ENCODE results near the gene LRP11.
"Not testable (repeated sequence)": the region's sequence is repeated elsewhere in the genome, so short reads cannot be mapped to it uniquely, and the experiment has no call there.

The LRP11 gene

DNA sequence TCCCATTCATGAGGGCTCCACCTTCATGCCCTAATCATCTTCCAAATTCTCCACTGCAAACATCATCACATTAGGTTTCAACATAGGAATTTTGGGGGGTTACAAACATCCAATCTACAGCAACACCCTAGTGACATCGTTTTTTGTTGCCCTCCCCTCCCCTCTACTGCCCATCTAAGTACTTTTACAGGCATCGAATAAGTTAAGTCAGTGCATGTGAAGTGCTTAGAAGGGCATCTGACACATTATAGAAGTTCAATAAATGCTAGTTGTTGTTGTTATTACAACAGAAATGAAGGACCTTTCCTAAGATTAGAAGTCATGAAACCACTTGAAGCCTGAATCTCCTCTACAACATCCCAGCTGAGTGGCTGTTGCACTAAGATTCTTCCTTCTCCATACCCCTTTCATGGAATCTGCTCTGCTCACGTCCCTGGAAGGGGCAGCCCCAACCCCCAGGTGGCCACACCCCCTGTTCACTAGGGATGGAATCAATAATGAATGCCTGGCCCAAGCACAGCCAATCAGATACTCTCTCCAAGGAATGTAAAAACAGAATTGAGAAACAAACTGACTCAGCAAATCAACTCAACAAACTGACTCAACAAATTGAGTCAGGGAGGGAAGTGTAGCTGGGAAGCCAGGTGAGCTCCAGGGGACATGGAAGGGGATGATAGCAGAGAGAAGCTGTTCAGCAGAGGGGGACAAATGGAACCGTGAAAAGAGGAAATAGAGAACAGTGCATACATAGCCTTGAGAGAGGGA is 3.9 kb upstream of the LRP11 start:
- no peak for DNase-seq

DNA sequence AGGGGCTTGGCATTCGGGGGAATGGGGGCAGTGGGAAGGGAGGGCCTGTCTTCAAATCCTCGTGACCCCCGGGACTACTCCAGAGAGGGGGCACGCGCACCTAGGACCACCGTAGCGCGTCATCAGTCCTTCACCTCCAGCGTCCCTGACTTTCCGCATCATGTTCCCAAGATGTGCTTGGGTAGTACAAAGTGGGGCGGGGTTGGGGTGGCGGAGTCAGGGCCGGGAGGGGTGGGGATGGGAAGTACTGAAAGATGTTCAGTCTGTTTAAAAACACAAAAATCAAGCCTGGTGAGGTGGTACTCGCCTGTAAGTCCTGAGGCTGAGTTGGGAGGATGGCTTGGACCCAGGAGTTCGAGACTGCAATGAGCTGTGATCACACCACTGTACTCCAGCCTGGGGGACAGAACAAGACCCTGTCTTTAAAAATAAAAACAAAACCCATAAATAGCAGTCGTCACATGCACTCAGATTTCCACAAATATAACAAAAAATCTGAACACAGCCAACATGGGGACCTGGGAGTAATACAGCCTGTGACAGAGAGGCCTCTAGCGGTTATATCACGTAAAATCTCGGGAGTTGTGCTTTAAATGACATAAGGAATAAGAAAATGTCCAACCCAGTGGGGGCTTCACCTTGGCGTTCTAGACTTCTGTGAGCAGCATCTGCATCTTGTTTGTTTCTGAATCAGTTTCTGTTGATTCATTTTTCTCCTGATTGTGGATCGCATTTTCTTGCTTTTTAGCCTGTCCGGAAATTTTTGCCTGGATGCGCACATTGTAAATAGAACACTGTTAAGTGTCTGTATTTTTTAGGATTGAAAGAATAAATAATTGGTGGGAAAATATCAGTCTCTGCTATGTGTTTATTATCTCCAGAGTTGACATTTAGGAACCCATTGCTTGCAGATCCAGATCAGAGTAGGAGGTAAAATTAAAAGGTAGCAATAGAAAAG is 698 bp upstream of the LRP11 start:
- DNase-seq = peak; percentile 64

DNA sequence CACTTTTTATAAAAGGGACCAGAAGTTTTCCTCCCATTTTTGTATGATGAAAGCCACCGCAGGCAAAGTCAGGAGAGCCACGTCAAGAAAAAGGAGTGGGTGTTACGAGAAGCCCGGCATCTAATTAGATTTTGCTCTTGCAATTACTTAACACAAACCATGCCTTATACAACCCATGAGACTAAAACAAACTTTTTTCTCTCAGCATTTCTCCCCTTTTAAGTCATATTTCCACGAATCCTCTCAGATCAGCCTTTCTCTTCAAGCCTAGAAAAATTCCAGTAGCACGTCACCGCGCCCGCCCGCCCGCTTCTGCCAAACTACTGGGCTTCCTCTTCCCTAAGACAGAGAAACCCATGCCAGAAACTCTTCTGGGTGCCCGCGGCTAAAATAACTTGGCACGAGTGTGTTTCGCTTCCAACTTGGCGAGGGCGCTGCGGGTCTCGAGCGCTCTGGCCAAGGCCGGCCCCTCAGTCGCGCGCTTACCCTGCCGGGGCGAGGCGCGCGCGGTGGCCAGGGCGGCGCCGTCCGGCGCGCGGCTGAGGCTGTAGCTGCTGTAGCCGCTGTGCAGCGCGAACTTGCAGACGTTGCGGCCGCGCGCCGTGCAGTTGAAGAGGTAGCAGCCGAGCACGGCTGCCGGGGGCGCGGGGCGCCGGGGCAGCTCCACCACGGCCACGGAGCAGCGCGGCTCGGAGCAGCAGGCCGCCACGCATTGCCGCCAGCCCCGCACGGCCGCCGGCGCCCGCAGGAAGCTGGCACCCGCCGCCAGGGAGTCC is 1.0 kb downstream of the LRP11 start:
- peak; percentile 84 for DNase-seq

DNA sequence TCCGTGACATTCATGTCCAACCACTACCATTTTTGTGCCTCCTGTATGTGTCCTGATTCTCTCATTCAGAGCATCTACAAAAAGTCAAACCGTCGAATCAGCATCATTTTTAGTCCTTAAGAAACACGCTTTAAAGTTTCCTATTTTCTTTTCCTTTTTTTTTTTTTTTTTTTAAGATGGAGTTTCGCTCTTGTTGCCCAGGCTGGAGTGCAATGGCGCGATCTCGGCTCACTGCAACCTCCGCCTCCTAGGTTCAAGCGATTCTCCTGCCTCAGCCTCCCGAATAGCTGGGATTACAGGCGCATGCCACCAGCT is 1.8 kb downstream of the LRP11 start:
- DNase-seq = not testable (repeated sequence)

DNA sequence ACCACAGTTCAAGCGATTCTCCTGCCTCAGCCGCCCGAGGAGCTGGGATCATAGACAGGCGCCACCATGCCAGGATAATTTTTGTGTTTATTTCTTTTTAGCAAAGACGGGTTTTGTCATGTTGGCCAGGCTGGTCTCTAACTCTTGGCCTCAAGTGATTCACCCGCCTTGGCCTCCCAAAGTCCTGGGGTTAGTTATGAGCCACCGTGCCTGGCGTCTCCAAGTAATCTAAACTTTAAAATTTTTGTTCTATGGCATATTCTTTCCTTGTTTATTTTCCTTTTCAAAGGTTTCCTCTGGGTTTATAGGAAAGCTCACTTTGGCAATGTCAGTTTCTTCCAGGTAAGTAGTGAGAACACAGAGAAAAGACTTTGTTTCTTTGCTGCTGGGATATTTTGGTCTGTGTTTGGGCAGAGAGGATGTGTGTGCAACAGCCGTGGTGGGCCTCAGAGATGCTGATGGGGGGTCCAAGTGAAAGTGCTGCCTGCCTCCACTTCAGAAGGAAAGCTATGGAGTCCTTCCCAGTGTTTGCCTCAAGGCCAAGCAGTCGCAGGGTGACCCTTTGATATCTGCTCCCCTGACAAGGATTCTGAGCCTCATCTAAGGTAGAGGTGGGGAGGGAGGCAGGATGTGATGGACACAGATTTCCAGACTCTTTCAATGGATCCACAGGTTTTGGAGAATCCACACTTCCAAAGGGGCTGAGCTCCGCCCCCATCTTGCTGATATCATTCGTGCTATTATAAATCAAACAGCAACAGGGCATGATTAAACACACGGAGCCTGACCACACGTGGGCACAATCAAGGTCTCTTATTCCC is 2.3 kb downstream of the LRP11 start:
- no peak for DNase-seq

DNA sequence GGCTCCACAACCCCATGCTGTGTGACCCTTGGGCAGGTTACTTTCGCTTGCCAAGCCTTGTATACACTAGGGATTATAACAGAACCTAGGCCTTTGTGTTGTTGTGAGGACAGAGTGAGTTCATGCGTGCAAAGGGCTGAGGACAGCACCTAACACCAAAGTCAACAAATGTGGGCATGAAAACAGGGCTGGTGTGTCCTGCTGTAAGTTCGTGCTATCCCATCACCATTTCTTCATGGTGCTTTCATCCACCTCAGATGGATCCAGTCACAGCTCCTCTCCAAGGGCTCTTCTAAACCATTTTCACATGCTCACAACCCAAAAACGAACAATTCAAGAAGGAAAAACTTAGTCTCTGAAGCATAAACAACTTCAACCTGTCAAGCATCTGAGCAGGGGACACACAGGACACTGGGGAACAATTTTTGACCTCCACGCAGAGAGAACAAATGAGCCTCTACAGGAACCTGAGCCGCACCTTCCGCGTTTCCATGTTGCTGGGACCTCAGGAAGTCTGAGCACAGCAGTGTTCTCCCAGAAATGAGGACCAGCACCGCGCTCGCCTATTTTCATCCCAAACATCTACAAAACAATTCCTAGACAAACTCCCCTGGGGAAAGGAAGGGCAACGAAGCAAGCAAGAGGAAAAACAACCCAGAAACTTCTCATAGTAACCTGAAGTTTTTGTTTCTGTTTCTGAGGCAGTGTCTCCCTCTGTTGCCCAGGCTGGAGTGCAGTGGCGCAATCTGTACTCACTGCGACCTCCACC is 3.1 kb downstream of the LRP11 start:
- no peak for DNase-seq

DNA sequence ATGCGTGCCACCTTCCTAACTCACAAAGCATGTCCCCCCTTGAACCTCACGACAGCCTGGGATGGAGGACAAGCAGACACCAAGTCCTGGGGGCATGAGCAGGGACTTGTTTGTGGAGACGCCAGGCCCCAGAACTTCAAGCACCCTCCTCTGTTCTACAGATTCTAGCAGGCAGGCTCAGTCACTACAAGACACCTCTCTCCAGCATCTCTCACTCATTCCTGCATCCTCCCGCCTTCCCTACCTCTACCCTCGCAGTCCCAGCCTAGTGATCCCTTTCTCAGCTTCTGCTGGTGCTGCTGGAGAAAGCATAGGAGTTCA is 3.7 kb downstream of the LRP11 start:
- no peak for DNase-seq

DNA sequence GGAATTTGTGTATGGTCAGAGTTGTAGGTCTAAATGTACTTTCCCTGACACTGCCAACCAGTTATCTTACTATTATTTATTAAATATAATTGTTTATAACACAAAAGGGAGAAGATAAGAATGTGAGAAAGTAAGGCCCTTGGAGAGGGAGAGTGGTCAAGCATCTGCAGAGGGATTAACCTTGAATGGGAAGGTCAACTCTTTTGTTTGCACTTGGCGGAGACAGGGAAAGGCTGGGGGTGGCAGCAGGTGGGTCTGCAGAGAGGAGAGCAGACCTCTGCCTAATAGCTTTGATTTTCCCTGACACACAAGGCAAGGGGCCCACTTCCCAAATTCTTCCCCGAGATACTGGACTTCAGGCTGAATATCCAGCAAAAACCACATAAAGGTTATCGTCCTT is 4.2 kb downstream of the LRP11 start:
- no peak for DNase-seq

DNA sequence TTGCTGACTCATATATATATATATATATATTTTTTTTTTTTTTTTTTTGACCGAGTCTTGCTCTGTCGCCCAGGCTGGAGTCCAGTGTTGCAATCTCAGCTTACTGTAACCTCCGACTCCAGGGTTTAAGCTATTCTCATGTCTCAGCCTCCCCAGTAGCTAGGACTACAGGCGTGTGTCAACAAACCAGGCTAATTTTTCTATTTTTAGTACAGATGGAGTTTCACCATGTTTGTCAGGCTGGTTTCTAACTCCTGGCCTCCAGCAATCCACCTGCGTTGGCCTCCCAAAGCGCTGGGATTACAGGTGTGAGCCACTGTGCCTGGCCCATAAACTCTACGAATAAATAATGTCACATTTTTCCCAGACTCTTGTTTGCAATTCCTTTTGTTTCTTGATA is 4.8 kb downstream of the LRP11 start:
- DNase-seq = no peak

DNA sequence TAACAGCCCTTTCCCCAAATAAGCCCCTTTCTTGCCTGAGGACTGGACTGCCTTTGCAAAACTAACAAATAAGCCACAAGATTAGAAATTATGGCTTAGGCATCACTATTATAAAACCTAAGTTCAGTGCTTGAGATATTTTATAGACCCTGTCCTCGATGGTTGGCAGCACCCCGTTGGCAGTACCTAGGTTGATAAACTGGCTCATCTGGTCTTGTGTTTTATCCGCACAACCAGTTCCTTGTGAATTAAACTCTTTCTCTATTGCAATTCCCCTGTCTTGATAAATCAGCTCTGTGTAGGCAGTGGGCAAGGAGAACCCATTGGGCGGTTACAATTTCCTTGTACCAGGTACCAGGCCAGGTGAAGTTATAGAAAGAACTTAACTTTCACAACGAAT is 6.6 kb downstream of the LRP11 start:
- DNase-seq = no peak

DNA sequence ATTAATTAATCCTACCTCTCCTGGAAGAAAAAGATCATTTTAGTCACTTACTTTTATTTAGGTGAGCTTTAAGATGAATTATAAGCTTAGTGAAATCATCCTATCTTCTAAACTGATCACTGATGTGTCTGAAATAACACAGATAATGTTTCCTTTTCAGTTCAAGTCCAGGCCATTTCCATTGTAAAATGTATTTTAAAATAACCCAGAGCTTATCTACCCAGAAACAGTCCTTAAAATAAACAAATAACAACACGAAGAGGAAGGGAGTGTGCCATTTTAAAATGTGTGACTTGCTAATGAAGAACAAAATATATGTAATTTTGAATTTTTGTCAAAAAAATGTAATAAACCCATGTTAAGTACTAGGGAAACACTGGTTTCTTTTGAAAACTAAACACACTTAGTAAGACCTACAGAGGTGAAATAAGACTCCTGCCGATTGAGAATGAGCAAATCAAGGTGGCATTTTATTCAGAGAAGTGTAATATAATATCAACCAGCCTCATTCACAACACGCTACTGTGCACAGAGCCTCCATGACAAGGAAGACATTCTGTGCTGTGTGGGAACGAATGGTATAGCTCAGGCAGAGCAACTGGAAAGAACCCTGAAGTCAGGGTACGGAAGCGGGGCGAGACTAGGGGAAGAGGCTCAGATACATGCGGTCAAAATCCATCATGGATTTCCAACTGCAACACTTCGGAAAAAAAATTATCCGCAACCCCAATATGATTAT is 7.7 kb downstream of the LRP11 start:
- DNase-seq = no peak

DNA sequence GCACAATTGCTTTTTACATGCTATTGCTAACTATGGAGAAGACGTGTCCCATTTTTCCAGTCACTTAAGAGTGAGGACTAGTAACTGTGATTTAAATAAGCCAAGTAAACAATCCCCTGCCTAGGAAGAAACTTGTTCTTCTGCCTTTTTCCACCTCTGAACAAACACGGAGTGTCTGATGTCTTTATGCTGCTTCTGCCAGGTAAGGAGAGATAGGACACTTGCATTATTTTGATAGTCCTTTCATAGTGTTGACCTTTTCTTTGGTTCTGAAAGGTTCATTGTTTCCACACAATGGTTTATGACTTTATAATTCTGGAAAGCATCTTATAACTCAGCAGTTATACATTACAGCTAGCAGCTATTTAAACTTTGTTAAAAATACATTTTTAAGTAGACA is 8.4 kb downstream of the LRP11 start:
- DNase-seq = no peak

DNA sequence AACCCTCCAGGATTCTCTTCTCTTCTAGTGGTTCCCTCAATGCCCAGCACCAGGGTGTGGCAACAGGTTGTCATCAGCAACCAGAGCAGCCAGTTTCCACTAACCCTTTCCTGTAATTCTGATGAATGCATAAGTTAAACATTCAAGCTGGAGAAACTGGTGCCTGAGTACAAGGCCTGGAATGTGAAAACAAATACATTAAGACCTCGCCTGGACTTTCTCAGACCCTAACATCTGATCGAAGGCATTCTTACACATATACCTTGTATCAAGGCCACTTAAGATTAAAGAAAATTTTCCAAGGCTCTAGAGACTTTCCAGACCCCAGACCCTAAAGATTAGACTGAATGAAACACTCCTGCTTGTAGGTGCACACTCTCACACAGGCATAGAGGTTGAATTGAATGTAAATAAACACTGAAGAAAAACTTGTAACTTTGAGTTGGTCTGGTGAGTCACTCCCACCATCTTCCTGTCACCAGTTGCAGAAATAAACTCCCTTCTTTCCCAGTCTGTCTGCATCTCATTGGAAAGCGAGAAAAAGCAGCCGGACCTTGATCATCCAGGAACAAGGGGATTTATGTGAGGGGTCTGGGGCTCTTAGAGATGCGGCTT is 9.0 kb downstream of the LRP11 start:
- no peak for DNase-seq

DNA sequence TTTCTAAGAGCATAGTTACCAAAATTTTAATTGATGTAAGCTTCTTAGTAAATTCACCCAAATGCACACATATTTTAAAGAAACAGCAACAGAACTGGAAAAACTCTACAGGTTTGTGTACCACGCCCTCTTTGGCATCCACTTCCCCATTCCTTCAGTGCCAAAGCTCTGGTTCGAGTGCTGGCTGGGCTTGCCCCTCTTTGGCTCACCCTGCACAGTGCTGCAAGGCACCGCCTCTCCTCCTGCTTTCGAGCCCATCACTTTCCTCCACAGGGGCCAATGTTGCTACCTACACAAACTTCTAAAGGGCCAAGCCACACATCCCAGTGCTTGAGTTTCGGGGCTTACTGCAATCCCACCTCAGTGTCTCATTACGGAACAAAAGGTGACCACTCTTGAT is 9.6 kb downstream of the LRP11 start:
- no peak for DNase-seq

DNA sequence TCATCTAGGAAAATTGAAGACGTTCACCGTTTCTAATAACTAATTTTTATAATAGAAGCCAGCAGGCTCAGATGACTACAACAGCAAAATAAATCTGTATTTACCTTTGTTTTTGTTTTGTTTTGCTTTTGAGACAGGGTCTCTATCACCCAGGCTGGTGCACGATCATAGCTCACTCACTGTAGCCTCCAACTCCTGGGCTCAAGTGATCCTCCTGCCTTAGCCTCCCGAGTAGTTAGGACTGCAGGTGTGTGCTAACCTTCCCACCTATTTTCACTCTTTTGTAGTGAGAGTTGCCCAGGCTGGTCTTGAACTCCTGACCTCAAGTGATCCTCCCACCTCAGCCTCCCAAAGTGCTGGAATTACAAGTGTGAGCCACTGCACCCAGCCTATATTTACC is 10.1 kb downstream of the LRP11 start:
- DNase-seq = not testable (repeated sequence)

DNA sequence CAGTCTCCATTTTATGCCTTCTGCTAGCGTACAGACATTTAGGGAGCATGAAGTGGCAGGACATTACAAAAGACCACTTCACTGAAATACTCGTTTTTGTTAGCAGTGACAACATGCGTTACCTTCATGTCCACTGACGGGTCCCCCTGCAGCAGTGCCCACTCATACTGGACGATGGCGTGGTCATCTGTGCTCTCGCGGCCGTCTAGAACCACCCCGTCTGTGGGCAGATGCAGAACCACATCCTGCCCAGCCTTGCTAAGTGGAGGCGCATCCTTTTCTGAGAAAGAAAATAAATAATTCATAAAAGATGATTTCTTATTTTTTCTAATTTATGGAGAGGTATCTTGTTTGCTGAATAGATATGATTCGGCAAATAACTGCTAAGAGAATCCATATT is 11.3 kb downstream of the LRP11 start:
- DNase-seq = no peak

DNA sequence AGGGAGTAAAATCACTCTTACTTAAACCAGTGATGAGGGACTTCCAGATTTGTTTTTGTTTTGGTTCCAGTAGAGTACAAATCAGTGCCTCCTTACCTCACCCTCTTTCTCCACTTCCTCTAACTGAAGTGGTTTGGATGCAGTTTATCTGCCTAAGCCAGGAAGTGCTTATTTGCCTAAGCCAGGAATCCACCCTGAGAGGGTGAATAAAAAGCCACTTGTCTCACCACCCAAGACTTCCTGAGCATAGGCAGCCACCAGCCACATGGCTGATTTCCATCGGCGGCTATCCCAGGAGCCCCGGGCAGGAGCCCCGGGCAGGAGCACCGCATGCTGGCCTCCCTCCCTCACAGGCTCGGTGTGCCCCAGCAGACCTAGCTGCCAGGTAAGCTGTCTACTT is 12.0 kb downstream of the LRP11 start:
- no peak for DNase-seq

DNA sequence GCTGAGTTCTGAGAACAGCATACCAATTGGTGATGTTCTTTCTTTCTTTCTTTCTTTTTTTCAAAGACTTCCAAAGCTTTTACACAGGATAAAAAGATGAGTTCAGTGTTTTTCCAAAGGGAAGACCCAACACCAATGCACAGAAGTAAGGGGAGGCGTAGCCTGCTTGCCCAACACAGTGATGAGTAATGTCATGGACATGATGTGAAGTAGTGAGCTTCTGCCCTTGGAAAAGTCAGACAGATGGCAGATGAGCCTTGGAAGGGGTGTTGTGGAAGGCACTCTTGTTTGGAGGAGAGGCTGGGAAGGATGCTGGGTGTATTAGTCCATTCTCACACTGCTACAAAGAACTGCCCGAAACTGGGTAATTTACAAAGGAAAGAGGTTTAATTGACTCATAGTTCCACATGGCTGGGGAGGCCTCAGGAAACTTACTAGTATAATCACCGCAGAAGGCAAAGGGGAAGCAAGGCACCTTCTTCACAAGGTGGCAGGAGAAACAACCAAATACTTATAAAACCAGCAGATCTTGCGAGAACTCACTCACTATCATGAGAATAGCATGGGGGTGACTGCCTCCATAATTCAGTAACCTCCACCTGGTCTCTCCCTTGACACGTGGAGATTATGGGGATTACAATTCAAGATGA is 12.6 kb downstream of the LRP11 start:
- no peak for DNase-seq

DNA sequence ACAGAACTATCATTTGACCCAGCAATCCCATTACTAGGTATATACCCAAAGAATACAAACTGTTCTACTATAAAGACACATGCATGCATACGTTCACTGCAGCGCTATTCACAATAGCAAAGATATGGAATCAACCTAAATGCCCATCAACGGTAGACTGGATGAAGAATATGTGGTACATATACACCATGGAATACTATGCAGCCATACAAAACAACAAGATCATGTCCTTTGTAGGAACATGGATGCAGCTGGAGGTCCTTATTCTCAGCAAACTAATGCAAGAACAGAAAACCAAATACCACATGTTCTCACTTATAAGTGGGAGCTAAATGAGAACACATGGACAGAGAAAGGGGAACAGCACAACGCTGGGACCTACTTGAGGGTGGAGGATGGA is 15.8 kb downstream of the LRP11 start:
- DNase-seq = not testable (repeated sequence)

DNA sequence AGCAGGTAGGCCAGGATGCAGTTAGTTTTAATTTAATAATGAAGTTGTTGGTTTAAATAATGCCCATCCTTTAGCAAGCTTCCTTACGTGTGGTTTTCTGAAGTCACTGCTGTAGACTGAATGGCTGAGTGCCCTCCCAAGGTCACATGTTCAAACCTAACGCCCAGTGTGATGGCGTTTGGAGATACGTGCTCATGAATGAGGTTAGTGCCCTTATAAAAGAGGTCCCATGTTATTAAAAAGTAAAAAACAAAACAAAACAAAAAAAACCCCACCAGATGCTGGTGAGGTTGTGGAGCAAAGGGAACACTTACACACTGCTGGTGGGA is 16.3 kb downstream of the LRP11 start:
- no peak for DNase-seq

All from right forelimb (tissue), 1 donor.